Duodenal mucosa (tissue), 2 donors: Measurements from ENCODE around the gene NBPF11.
A peak's percentile ranks its signal among the peaks of the same experiment; 100 is the strongest.
"Not testable (repeated sequence)": the region's sequence is repeated elsewhere in the genome, so short reads cannot be mapped to it uniquely, and the experiment has no call there.

Experiments used
- H3K27ac ChIP-seq: one replicate; pipeline ENCODE4 v1.7.0; 2013; ENCODE audit warnings: low read depth, low read length
- H3K27me3 ChIP-seq, 2 donors: one replicate each; pipeline ENCODE4 v1.7.0; 2013; ENCODE audit warnings: low read length in 2 of 2, control low read depth in 1 of 2; ENCODE audit not compliant: insufficient read depth in 2 of 2, control insufficient read depth in 1 of 2
- H3K36me3 ChIP-seq, 2 donors: one replicate each; pipeline ENCODE4 v1.7.0; 2013; ENCODE audit warnings: low read length in 2 of 2, control low read depth in 1 of 2; ENCODE audit not compliant: insufficient read depth in 2 of 2, control insufficient read depth in 1 of 2
- H3K4me1 ChIP-seq, 2 donors: one replicate each; pipeline ENCODE4 v1.7.0; 2013; ENCODE audit warnings: low read length in 2 of 2, control low read depth in 1 of 2; ENCODE audit not compliant: insufficient read depth in 2 of 2, control insufficient read depth in 1 of 2
- H3K4me3 ChIP-seq, 2 donors: one replicate each; pipeline ENCODE4 v1.7.0; 2013; ENCODE audit warnings: low read length in 2 of 2, low read depth in 1 of 2
- H3K9ac ChIP-seq, 2 donors: one replicate each; pipeline ENCODE4 v1.7.0; 2013; ENCODE audit warnings: low read length in 2 of 2, low read depth in 1 of 2
- H3K9me3 ChIP-seq, 2 donors: one replicate each; pipeline ENCODE4 v1.7.0; 2013; ENCODE audit warnings: low read length in 2 of 2, control low read depth in 1 of 2; ENCODE audit not compliant: control insufficient read depth in 1 of 2

NBPF11 gene

DNA sequence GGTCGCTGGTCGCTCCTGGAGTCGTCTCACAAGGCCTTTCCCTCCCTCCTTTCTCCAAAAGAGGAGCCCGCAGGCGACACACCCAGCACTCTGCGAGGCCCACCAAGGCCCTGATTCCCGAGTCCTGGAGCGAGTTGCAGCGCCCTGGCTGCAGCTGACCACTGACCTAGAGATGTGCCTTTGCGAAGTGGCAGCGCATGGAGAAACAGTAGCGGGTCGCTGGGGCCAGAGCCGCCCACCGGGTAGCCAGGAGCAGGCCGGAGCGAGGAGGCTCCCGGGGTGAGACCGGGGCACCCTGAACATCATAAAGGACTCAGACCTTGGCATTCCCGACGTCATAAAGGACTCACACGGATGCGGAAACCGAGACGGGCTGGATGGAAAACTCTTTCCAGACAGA is 10.3 kb upstream of the NBPF11 start:
- Histone ChIP-seq H3K9me3 (no peaks in the 10 kb centered on the region), H3K4me3 (no peak overlapping the region), H3K36me3 (no peaks in the 10 kb centered on the region), H3K27ac (no peak overlapping the region), H3K4me1 (peaks cover 0 to 7% of the 10 kb centered on the region in 2 donors), H3K9ac (no peak overlapping the region), H3K27me3 (peaks cover 9 to 23% of the 10 kb centered on the region in 2 donors)

DNA sequence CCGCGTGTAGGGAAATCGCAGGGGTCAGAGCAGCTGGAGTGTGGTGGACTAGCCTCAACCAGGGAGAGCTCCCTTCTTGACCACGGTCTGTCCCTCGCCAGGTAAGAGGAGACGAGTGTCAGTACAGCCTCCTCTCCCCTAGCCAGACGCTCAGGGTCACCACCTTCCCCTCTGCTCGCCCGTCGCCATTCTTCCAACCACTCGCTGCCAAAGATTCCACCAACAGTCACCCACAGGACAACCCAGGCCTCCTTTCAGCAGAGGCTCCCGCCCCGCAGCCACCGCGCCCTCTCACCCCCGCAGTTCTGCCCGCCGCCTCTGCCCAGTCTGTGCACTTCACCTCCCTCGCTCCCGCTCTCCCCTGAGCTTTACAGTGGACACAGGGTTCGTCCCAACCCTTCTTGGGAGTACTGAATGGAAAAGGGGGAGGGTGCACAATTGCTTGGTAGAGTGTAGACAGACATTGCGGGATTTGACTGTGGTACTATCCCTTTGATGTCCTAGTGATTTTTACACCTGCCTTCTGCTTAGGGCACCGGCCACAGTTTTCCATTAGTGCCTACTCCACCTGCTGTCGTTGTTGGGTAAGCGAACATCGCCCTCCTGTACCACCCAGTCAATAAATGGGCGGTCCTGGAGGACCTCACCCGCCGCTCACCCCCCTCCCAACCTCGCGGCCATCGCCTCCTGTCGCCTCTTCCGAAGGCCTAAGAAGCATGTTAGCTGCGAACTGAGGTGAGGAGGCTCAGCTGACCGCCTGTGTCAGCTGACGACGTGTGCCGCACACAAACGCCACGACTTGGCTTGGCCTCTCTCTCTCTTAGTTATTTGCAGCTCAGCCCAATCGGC is 9.2 kb upstream of the NBPF11 start:
- no peaks in the 10 kb centered on the region for H3K9me3 ChIP-seq
- H3K27me3 ChIP-seq: peaks cover 9 to 23% of the 10 kb centered on the region in 2 donors
- H3K4me3 ChIP-seq: no peak overlapping the region
- H3K27ac ChIP-seq: no peak overlapping the region
- H3K36me3 ChIP-seq: no peaks in the 10 kb centered on the region
- H3K9ac ChIP-seq: no peak overlapping the region
- H3K4me1 ChIP-seq: no peaks in the 10 kb centered on the region

DNA sequence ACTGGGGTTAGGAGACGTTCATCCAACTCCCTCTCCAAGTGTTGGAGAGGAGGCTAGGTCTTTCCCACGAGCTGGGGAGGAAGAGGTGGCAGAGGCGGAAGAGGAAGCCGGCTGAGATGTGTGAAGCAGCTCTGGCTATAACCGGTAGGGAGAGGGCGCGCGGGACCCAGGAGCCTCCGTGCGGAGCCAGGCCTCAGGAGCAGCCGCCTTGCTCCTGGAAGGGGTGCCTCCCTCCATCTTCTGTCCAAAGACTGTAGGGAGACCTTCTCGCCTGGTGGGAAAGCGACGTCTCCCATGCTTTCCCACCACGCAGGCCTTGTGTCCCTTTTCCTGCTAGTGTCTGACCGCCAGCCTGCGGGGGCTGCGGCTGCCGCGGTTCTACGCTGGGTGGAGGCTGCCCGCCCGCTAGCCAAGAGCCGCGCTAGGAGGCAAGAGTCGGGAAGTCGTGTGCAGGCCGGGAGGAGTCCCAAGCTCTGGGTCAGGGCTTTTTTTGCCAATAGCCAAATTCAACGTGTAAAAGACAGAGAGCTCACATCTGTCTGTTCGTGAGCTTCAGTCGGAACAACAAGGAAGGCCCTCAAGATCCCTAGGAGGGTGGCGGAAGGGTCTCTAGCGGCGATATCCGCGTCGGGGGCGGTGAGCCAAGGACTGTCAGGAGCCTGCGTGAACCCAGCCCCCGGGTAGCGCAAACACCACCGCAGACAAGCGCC is 8.4 kb upstream of the NBPF11 start:
- Histone ChIP-seq H3K9ac (no peak overlapping the region), H3K27me3 (peaks cover 9 to 23% of the 10 kb centered on the region in 2 donors), H3K4me3 (no peak overlapping the region), H3K36me3 (no peaks in the 10 kb centered on the region), H3K27ac (no peak overlapping the region), H3K9me3 (no peaks in the 10 kb centered on the region), H3K4me1 (no peaks in the 10 kb centered on the region)

DNA sequence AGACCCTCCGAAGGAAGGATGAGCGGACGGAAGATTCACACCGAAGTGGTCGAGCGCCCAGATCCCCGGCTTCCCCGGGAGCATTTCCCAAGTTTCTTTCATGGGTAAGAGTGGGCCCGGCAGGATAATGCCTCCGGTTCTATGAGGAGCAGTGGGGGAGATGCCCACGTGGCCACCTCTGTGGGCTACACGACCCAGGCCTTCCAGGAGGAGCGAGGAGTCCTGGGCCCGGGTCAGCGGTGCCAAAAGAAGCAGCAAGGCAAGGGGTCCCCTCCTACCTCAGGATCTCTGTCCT is 7.9 kb upstream of the NBPF11 start:
- Histone ChIP-seq H3K9ac (no peak overlapping the region), H3K27me3 (peaks cover 9 to 23% of the 10 kb centered on the region in 2 donors), H3K4me3 (no peak overlapping the region), H3K9me3 (no peaks in the 10 kb centered on the region), H3K4me1 (no peaks in the 10 kb centered on the region), H3K36me3 (no peaks in the 10 kb centered on the region), H3K27ac (no peak overlapping the region)

DNA sequence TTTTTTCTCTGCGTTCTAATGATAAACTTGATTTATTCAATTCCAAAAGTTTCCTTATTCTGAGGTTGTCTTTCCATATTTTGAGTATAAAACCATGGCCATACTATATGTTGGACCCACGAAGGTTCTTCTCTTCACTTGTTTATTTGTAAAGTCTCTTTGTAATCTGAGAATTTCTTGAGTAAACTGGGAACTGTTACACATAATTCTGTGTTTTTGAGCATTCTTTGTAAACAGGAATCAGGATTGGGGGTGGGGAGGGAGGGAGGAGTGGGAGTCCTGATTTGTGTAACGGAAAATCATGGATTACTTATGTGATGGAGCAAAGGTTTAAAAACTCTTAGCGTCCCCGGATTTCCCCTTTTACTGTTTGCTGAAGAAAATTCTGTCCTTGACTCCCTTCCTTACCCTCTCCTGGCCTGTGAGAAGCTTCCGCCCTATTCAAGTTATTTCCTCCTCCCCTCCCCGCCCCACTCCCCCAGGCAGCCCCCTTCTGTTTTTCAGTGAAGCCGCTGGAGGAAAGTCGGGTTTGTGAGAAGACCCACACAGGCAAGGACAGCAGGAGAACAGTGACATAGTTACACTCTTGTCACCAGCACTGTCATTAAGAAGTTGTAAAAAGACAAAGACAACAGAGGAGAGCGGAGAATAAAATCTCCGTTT is 6.4 kb upstream of the NBPF11 start:
- Histone ChIP-seq H3K27me3 (peaks cover 9 to 23% of the 10 kb centered on the region in 2 donors), H3K27ac (no peak overlapping the region), H3K4me1 (no peaks in the 10 kb centered on the region), H3K9me3 (no peaks in the 10 kb centered on the region), H3K4me3 (no peak overlapping the region), H3K9ac (no peak overlapping the region), H3K36me3 (no peaks in the 10 kb centered on the region)

DNA sequence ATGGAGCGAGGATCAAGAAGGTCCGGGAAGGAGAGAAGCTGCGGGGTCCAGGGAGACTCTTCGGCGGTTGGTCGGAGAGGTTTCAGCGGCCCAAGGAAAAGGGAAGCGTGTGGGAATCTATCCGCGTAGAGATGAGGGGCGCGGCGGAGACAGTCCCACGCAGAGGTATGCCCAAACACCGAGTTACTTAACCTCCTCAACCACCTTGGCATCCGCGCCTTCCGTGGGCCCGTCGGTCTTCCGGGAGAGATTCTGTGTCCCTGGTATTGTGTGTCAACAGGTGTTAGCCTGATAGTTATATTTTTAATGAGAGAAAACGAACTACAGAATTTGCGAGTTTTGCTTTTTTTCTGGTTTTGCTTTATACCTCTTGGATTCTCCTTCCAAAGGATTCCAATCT is 5.7 kb upstream of the NBPF11 start:
- H3K27me3 ChIP-seq: peaks cover 9 to 23% of the 10 kb centered on the region in 2 donors
- H3K9me3 ChIP-seq, H3K4me3 ChIP-seq, H3K4me1 ChIP-seq, H3K9ac ChIP-seq, H3K27ac ChIP-seq, H3K36me3 ChIP-seq: not testable (repeated sequence)

DNA sequence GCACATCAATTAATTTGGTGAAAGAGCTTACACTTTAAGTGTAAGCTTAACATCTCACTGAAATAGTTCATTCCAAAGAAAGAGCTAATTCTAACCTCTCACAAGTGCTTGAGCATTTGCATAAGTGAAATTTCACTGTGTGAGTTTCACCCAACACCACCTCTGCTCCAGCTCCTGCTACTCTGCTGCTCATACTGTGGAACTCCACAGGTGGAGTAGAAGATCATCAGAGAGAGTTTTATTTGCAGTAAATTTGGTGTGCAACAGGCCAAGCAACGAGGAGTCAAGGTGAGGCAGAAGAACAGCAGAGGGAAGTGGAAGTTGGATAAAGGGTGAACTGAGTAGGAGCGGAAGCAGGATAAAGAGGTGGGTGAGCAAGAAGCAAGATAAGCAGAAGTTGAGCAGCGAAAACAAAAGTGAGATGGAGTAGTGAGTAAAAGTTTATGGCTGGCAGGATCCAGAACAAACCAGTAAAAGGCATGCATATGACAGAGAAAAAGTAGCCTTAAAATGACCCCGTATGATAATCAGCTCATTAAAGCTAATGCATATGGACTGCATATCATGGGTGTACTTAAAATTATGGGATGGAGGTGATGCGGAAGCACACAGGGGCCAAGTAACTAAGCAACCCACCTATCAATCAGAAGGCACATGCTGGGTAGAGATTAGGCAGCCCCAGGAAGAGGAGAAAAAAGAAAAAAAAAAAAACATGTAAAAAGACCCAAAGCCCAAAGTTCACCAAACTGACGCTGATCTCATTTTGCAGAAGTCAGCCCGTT is 3.6 kb upstream of the NBPF11 start:
- H3K9ac ChIP-seq, H3K27ac ChIP-seq, H3K36me3 ChIP-seq, H3K9me3 ChIP-seq, H3K4me1 ChIP-seq, H3K4me3 ChIP-seq: not testable (repeated sequence)
- H3K27me3 ChIP-seq: peaks cover 9 to 23% of the 10 kb centered on the region in 2 donors

DNA sequence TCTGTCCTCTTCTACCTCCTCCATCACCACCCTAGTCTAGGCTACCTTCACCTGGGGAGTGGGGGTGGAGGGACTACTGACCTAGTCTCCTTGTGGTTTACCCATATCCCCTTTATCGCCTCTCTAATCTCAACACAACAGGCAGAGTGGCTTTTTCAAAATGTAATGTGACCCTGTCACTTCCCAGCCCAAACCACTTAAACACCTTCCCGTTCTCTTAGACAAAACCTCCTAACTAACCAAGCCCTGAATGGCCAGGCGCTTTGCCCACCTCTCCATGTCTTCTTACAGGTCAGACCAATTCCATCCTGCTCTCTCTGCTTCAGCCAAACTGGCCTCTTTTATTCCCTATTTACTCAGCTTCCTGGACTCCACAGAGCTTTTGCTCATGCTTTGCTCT is 714 bp upstream of the NBPF11 start:
- H3K9me3 ChIP-seq, H3K4me1 ChIP-seq, H3K9ac ChIP-seq, H3K4me3 ChIP-seq, H3K27me3 ChIP-seq, H3K27ac ChIP-seq, H3K36me3 ChIP-seq: not testable (repeated sequence)

DNA sequence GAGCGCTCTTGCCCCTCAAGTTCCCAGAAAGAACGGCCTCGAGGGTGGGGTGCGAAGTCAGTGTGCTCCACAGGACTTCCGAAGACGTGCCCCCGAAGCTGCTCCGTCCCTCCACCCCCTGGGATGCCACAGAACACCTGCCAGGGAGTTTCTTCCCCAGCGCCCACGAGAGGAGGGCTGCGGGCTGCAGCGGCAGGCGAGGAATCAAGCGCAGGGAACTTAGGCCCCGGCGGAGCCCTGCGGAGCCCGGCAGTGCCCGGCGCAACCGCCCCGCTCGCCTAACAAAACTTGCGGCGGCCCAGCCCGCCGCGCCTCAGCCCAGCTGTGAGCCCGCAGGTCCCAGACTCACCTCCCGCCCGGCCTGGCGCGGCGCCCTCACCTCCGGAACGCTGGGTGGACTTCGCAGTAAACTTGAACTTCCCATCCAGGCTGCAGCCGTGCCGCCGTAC is 686 bp downstream of the NBPF11 start:
- H3K4me1 ChIP-seq, H3K36me3 ChIP-seq, H3K27ac ChIP-seq, H3K27me3 ChIP-seq, H3K9me3 ChIP-seq: not testable (repeated sequence)
- peak overlapping the region; percentile 10 to 43 for H3K9ac ChIP-seq
- H3K4me3 ChIP-seq: peak overlapping the region; percentile 66 to 72

DNA sequence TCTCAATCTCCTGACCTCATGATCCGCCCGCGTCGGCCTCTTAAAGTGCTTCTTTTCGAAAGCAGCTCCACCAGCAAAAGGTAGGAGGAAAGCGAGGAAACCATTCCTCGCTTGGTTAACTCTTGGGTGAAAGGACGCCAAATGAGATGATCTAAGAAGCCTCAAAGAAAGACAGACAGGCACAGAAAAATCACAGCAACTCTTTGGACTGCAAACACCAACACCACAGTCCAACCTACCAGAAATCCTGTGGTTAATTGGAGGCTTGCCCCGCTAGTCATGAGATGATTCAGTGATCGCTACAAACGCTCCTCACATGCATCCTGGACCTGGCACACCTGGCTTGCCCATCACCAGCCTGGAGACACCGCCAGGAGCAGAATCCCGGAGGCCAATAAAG is 1.1 kb downstream of the NBPF11 start:
- not testable (repeated sequence) for H3K27ac ChIP-seq, H3K27me3 ChIP-seq, H3K36me3 ChIP-seq, H3K9me3 ChIP-seq, H3K4me1 ChIP-seq
- peak overlapping the region; percentile 66 to 72 for H3K4me3 ChIP-seq
- peak overlapping the region; percentile 10 to 43 for H3K9ac ChIP-seq
